Testis (tissue), 2 donors: ENCODE data around the gene OSM.

Source experiments
- POLR2A ChIP-seq: fragments of 450-650 bp; IDR thresholded peaks from one replicate; pipeline ENCODE4 v1.6.1; 2017; ENCODE audit warnings: antibody characterized with exemption, mild to moderate bottlenecking, moderate library complexity
- TF ChIP-seq, protein P1 (sequence below), 3 experiments: fragments of 450-650 bp in 2 of 3; fragments of 200-600 bp in 1 of 3; sonication (generic) in 1 of 3; IDR thresholded peaks; one replicate each; pipeline ENCODE4 v1.5.1; 2016 to 2019; ENCODE audit warnings: antibody characterized with exemption in 3 of 3, mild to moderate bottlenecking in 2 of 3, moderate library complexity in 1 of 3

DNA sequence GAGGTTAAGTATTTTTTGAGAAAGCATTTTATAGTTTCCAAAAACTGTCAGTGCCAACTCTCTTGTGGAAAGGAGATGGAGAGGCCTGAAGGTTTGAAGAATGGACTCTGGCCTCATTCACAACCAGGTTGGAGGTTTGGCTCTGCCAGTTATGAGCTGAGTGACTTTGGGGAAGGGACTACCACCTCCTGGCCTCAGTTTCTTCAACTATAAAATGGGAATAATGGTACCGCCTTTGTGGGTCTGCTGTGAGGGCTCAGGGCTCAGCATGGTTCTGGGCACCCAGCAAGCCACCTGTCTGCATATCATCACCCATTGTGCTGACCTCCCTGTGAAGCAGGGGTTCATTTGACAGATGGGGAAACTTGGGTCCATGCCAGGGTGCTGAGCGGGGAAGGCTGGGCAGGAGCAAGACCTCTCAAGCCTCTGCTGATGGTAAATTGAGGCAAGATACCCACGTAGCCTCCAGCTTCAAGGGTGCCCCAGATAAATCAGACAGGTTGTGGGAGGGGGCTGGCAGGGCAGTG, 16.5 kb downstream of the OSM start:
- TF ChIP-seq, protein P1, sequence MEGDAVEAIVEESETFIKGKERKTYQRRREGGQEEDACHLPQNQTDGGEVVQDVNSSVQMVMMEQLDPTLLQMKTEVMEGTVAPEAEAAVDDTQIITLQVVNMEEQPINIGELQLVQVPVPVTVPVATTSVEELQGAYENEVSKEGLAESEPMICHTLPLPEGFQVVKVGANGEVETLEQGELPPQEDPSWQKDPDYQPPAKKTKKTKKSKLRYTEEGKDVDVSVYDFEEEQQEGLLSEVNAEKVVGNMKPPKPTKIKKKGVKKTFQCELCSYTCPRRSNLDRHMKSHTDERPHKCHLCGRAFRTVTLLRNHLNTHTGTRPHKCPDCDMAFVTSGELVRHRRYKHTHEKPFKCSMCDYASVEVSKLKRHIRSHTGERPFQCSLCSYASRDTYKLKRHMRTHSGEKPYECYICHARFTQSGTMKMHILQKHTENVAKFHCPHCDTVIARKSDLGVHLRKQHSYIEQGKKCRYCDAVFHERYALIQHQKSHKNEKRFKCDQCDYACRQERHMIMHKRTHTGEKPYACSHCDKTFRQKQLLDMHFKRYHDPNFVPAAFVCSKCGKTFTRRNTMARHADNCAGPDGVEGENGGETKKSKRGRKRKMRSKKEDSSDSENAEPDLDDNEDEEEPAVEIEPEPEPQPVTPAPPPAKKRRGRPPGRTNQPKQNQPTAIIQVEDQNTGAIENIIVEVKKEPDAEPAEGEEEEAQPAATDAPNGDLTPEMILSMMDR (IDR thresholded peaks at IDR 0.05): no peak
- TF ChIP-seq POLR2A: no peak
